NOMO-1 treated with DMSO at 0.1 percent for 48 hours (cell line): ENCODE measurements around the gene TNS3.
A peak's percentile ranks its signal among the peaks of the same experiment; 100 is the strongest.

Source experiments
- DNase-seq: peaks from one replicate; lab custom pipeline; 2025; ENCODE audit not compliant: unreplicated experiment; lab: John Stamatoyannopoulos, UW

TNS3 gene

GRCh38 chr7:47295606-47296005 lies 286.3 kb downstream of the TNS3 start:
- no peak for DNase-seq

GRCh38 chr7:47294556-47295222 lies 287.2 kb downstream of the TNS3 start:
- DNase-seq = no peak

GRCh38 chr7:47293884-47294555 lies 287.9 kb downstream of the TNS3 start:
- DNase-seq = no peak

GRCh38 chr7:47292832-47293309 lies 289.0 kb downstream of the TNS3 start:
- DNase-seq = no peak

- DNase-seq = peak; percentile 92
Measured at GRCh38 chr7:47291461-47292081, 290.3 kb downstream of the TNS3 start.

GRCh38 chr7:47290867-47291266 lies 291.0 kb downstream of the TNS3 start:
- DNase-seq = no peak

GRCh38 chr7:47290466-47290865 lies 291.4 kb downstream of the TNS3 start:
- DNase-seq = no peak

- DNase-seq = no peak
Measured at GRCh38 chr7:47288060-47288459, 293.9 kb downstream of the TNS3 start.

GRCh38 chr7:47285860-47286491 lies 295.9 kb downstream of the TNS3 start:
- no peak for DNase-seq

GRCh38 chr7:47284691-47285635 lies 296.9 kb downstream of the TNS3 start:
- DNase-seq = no peak

GRCh38 chr7:47283497-47284131 lies 298.3 kb downstream of the TNS3 start:
- no peak for DNase-seq

- DNase-seq = no peak
Measured at GRCh38 chr7:47282790-47283496, 299.0 kb downstream of the TNS3 start.

GRCh38 chr7:47281966-47282643 lies 299.8 kb downstream of the TNS3 start:
- DNase-seq = no peak

- no peak for DNase-seq
Measured at GRCh38 chr7:47281161-47281560, 300.8 kb downstream of the TNS3 start.

- DNase-seq = no peak
Measured at GRCh38 chr7:47280114-47280513, 301.8 kb downstream of the TNS3 start.

GRCh38 chr7:47278043-47278442 lies 303.9 kb downstream of the TNS3 start:
- DNase-seq = no peak

- no peak for DNase-seq
Measured at GRCh38 chr7:47277321-47277781, 304.6 kb downstream of the TNS3 start.

- DNase-seq = no peak
Measured at GRCh38 chr7:47273974-47274766, 307.7 kb downstream of the TNS3 start.
